HFF-Myc (cell line): ENCODE data around the gene RUNDC3A.
"Not testable (repeated sequence)": the region's sequence is repeated elsewhere in the genome, so short reads cannot be mapped to it uniquely, and the experiment has no call there.

Source experiments
- DNase-seq: peaks from one replicate; pipeline ENCODE4 v3.0.0-alpha.2; 2011; ENCODE audit warnings: low read depth; ENCODE audit errors: extremely low read depth
- H3K4me3 ChIP-seq: replicated peaks from 2 replicates; pipeline ENCODE4 v1.5.1; 2011; ENCODE audit warnings: low read depth, mild to moderate bottlenecking, control low read depth, low read length
- CTCF ChIP-seq: IDR thresholded peaks from 2 replicates; pipeline ENCODE4 v1.5.1; 2012; ENCODE audit warnings: mild to moderate bottlenecking, low read depth, low read length, control low read depth; ENCODE audit errors: missing control alignments

Gene RUNDC3A

GRCh38 chr17:44333371-44333770 is 25.0 kb downstream of the RUNDC3A start:
- no peak overlapping the region for H3K4me3 ChIP-seq
- DNase-seq: no peak
- TF ChIP-seq CTCF: no peak

GRCh38 chr17:44334315-44334714 is 25.9 kb downstream of the RUNDC3A start:
- DNase-seq: no peak
- H3K4me3 ChIP-seq: no peak overlapping the region
- TF ChIP-seq CTCF: no peak

GRCh38 chr17:44334727-44335126 is 26.3 kb downstream of the RUNDC3A start:
- DNase-seq: no peak
- no peak overlapping the region for H3K4me3 ChIP-seq

GRCh38 chr17:44335564-44335963 is 27.2 kb downstream of the RUNDC3A start:
- no peak for DNase-seq
- H3K4me3 ChIP-seq: no peak overlapping the region
- TF ChIP-seq CTCF: no peak

More at GRCh38 chr17:44334727-44335126, 26.3 kb downstream of the RUNDC3A start:
- TF ChIP-seq CTCF: no peak

GRCh38 chr17:44335968-44336367 is 27.6 kb downstream of the RUNDC3A start:
- DNase-seq: no peak
- no peak for TF ChIP-seq CTCF
- no peak overlapping the region for H3K4me3 ChIP-seq

- TF ChIP-seq CTCF: no peak
- H3K4me3 ChIP-seq: no peak overlapping the region
- DNase-seq: no peak
Measured at GRCh38 chr17:44338702-44339101, 30.3 kb downstream of the RUNDC3A start.

- not testable (repeated sequence) for H3K4me3 ChIP-seq, DNase-seq
Measured at GRCh38 chr17:44340553-44340952, 32.2 kb downstream of the RUNDC3A start.
